Hepatocyte (in vitro differentiated cells): Measurements from ENCODE around the gene KIF7. TPM values are rescaled to one million over a fixed set of nuclear protein-coding genes. Genes with fewer than 3 reads are reported as not detected.

Experiments used
- DNase-seq: peaks from one replicate; pipeline ENCODE4 v3.0.0-alpha.2; 2016; ENCODE audit warnings: low spot score
- H2AFZ ChIP-seq: fragments of 200-600 bp; sonication (generic); 2 replicates; pipeline ENCODE4 v1.6.0; 2016; ENCODE audit warnings: antibody characterized with exemption, mild to moderate bottlenecking
- H3K27ac ChIP-seq: fragments of 200-600 bp; sonication (generic); 2 replicates; pipeline ENCODE4 v1.5.1; 2016; ENCODE audit warnings: mild to moderate bottlenecking
- H3K27me3 ChIP-seq: fragments of 200-600 bp; sonication (generic); 2 replicates; pipeline ENCODE4 v1.6.1; 2016
- H3K36me3 ChIP-seq: fragments of 200-600 bp; sonication (generic); replicated peaks from 2 replicates; pipeline ENCODE4 v1.5.1; 2016; ENCODE audit warnings: low read depth; ENCODE audit not compliant: insufficient read depth
- H3K4me1 ChIP-seq: fragments of 200-600 bp; sonication (generic); 2 replicates; pipeline ENCODE4 v1.5.1; 2016; ENCODE audit warnings: mild to moderate bottlenecking, moderate library complexity; ENCODE audit not compliant: insufficient read depth
- H3K4me2 ChIP-seq: fragments of 200-600 bp; sonication (generic); 2 replicates; pipeline ENCODE4 v1.6.0; 2016
- H3K4me3 ChIP-seq: fragments of 200-600 bp; sonication (generic); 2 replicates; pipeline ENCODE4 v1.5.1; 2016; ENCODE audit warnings: mild to moderate bottlenecking
- H3K79me2 ChIP-seq: fragments of 200-600 bp; sonication (generic); 2 replicates; pipeline ENCODE4 v1.6.0; 2017; ENCODE audit warnings: mild to moderate bottlenecking
- H3K9me2 ChIP-seq: fragments of 200-600 bp; sonication (generic); replicated peaks from 2 replicates; pipeline ENCODE4 v1.6.0; 2017; ENCODE audit warnings: mild to moderate bottlenecking; ENCODE audit not compliant: insufficient read depth
- H3K9me3 ChIP-seq: fragments of 200-600 bp; sonication (generic); 2 replicates; pipeline ENCODE4 v1.5.1; 2016; ENCODE audit warnings: low read depth, mild to moderate bottlenecking
- H4K20me1 ChIP-seq: fragments of 200-600 bp; sonication (generic); 2 replicates; pipeline ENCODE4 v1.6.0; 2016; ENCODE audit warnings: mild to moderate bottlenecking; ENCODE audit not compliant: insufficient read depth, poor library complexity, severe bottlenecking
- EZH2 ChIP-seq: fragments of 200-600 bp; sonication (generic); IDR thresholded peaks from 2 replicates; pipeline ENCODE4 v1.6.1; 2016; ENCODE audit warnings: antibody characterized with exemption, mild to moderate bottlenecking, borderline replicate concordance
- EZH2phosphoT487 ChIP-seq: fragments of 200-600 bp; sonication (generic); IDR thresholded peaks from one replicate; pipeline ENCODE4 v1.6.1; 2018; ENCODE audit warnings: antibody characterized with exemption, mild to moderate bottlenecking, low read depth, moderate library complexity; ENCODE audit not compliant: unreplicated experiment, severe bottlenecking
- WGBS: methylation state at CpG from one replicate; pipeline ENCODE4 v1.1.6; 2016; ENCODE audit warnings: low lambda C conversion rate; ENCODE audit errors: missing lambda C conversion rate; 5-methylcytosine and 5-hydroxymethylcytosine counted together
- polyA plus RNA-seq: library from polyadenylated mRNA; unstranded; fragments of >200 nt; fragmentation: Nextera tagmentation; extraction: Ambion mirVana; gene quantifications from 2 replicates; pipeline ENCODE4 v1.2.1, GENCODE V29; 2016
- total RNA-seq: library from RNA; depleted of rRNA; stranded (reverse); fragments of >200 nt; gene quantifications from 2 replicates; pipeline ENCODE4 v1.2.3, GENCODE V29; 2014
- TF ChIP-seq, protein P1 (sequence below): fragments of 200-600 bp; sonication (generic); IDR thresholded peaks from 2 replicates; pipeline ENCODE4 v1.5.1; 2016; ENCODE audit warnings: antibody characterized with exemption, mild to moderate bottlenecking; ENCODE audit not compliant: poor library complexity

The KIF7 gene
- total and polyA plus RNA-seq, 2 experiments from 2014 or later, result 3.1 to 5.3 TPM

DNA sequence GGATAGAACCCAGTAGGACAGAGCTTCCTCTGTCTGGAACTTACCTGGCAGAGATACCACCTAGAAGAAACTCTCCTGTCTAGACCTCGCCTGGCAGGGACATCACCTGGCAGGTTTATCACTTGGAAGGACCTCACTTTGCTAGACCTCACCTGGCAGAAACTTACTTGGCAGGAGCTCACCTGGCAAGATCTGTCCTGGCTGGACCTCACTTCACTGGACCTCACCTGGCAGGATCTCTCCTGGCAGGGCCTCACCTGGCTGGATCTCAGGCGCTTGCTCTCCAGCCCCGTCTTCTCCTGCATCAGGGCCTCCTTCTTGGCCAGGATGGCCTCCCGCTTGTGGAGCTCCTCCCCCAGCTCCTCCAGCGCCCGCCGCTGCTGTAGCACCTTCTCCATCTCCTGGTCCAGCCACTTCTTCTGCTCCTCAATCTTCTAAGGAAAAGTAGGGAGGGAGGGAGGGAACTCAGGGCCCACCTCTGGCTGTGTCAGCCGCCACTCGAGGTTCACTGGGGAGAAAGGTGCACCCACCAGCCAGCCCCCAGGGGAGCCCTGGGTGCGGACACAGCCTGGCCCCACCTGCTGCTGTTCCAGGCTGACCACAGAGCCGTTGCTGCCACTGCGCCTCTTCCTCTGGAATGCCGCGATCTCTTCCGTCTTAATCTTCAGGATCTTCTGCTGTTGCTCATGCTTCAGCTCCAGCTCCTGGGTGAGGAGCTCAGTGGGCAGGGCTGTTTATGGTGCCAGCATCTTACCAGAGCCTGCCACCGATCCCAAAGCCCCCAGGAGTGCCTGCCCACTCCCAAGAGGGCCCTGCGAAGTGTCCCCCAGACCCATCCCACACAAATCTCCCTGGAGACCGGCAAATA, 22.5 kb downstream of the KIF7 start:
- no peak for DNase-seq
- H3K4me1 ChIP-seq, result no peaks in the 10 kb centered on the region
- no peaks in the 10 kb centered on the region for H3K36me3 ChIP-seq
- WGBS, result 98% methylated on average over 15 of the region's 18 CpGs
- no peaks in the 10 kb centered on the region for H4K20me1 ChIP-seq
- H3K27ac ChIP-seq, result no peak overlapping the region
- no peaks in the 10 kb centered on the region for H3K79me2 ChIP-seq
- no peaks in the 10 kb centered on the region for H3K27me3 ChIP-seq
- H3K9me2 ChIP-seq, result no peaks in the 10 kb centered on the region
- no peak overlapping the region for H3K4me2 ChIP-seq
- H3K9me3 ChIP-seq, result no peaks in the 10 kb centered on the region
- H2AFZ ChIP-seq, result no peak overlapping the region
- H3K4me3 ChIP-seq, result no peak overlapping the region
- TF ChIP-seq EZH2 (no peak), EZH2phosphoT487 (no peak)
- TF ChIP-seq, protein P1, sequence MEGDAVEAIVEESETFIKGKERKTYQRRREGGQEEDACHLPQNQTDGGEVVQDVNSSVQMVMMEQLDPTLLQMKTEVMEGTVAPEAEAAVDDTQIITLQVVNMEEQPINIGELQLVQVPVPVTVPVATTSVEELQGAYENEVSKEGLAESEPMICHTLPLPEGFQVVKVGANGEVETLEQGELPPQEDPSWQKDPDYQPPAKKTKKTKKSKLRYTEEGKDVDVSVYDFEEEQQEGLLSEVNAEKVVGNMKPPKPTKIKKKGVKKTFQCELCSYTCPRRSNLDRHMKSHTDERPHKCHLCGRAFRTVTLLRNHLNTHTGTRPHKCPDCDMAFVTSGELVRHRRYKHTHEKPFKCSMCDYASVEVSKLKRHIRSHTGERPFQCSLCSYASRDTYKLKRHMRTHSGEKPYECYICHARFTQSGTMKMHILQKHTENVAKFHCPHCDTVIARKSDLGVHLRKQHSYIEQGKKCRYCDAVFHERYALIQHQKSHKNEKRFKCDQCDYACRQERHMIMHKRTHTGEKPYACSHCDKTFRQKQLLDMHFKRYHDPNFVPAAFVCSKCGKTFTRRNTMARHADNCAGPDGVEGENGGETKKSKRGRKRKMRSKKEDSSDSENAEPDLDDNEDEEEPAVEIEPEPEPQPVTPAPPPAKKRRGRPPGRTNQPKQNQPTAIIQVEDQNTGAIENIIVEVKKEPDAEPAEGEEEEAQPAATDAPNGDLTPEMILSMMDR, result no peak

DNA sequence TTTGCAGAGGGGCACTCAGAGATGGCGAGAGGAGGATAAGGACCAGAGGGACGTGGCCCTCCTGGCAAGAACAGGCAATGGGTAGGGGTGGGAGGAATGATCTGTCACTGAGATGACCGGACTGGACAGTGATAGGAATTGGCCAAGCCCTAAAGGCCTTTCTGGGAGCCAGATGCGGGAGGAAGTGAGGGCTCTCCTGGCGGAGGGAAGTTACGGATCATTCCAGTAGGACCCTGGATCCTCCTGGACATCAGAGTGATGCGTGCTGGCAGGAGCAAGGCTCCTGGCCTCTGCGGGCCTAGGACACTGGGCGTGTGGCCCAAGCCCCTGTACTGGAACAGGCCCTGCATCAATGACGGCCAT, 23.4 kb downstream of the KIF7 start:
- Histone ChIP-seq H3K4me2 (no peak overlapping the region), H3K36me3 (no peaks in the 10 kb centered on the region), H3K9me2 (no peaks in the 10 kb centered on the region), H3K79me2 (no peaks in the 10 kb centered on the region), H3K27ac (no peak overlapping the region), H3K4me3 (no peak overlapping the region), H4K20me1 (no peaks in the 10 kb centered on the region), H3K27me3 (no peaks in the 10 kb centered on the region), H3K9me3 (no peaks in the 10 kb centered on the region), H2AFZ (no peak overlapping the region), H3K4me1 (no peaks in the 10 kb centered on the region)
- TF ChIP-seq EZH2 (no peak), EZH2phosphoT487 (no peak)
- TF ChIP-seq, protein P1, result no peak
- WGBS, result 88% methylated on average over 10 of the region's 10 CpGs
- DNase-seq, result no peak

DNA sequence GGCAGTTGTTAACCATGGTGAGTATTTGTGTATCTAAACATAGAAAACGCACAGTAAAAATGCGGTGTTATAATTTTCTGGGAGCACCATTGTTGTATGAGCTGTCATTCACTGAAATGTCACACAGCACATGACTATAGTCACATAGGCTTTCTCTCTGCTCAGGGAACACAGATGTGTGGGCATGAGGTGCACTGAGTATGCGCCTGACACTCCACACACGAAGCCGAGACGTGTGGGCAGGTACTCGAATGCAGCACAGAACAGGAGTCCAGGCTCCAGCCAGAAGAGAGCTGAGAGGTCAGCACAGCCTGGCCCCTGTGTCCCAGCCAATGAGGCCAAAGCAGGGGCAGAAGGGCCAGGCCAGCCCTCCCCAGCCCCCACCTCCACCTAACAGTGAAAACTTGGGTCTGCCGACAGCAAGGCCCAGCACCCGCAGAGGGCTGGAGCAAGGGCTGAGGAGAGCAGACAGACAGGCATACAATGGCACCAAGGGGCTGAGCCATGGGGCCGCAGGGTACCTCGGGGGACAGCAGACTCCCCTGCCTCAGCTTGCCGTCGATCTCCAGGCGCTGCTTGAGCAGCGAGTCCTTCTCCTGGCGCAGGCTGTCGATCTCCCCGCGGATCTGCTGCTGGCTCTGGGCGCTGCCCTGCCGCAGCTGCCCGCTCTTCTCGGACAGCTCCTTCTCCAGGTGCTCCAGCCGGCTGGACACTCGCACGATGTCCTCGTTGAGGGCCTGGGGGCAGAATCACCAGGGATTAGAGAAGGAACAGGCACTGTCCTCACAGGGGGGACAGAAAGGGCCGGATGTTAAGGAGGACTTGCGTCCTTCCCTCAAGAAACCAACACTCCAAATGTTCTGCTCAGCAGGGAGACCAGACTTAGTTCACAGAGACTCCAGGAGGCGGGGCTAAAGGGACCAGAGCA, 24.0 kb downstream of the KIF7 start:
- Histone ChIP-seq H2AFZ (no peak overlapping the region), H4K20me1 (no peaks in the 10 kb centered on the region), H3K9me2 (no peaks in the 10 kb centered on the region), H3K27ac (no peak overlapping the region), H3K27me3 (no peaks in the 10 kb centered on the region), H3K36me3 (no peaks in the 10 kb centered on the region), H3K79me2 (no peaks in the 10 kb centered on the region), H3K9me3 (no peaks in the 10 kb centered on the region), H3K4me3 (no peak overlapping the region), H3K4me2 (no peak overlapping the region), H3K4me1 (no peaks in the 10 kb centered on the region)
- TF ChIP-seq, protein P1, result no peak
- TF ChIP-seq EZH2phosphoT487 (no peak), EZH2 (no peak)
- no peak for DNase-seq
- WGBS, result 92% methylated on average over 30 of the region's 30 CpGs
